Measurements from ENCODE around the gene RADIL.
A peak's percentile ranks its signal among the peaks of the same experiment; 100 is the strongest.

RADIL gene

GRCh38 chr7:4759211-4759610 is 124.3 kb downstream of the RADIL start:
- DNase-seq (ENCODE audit: low read depth in 2 of 3, low spot score in 1 of 3), result no peak

GRCh38 chr7:4758791-4759190 is 124.7 kb downstream of the RADIL start:
- no peak for DNase-seq (ENCODE audit: low read depth in 2 of 3, low spot score in 1 of 3)

GRCh38 chr7:4758111-4758510 is 125.4 kb downstream of the RADIL start:
- DNase-seq (ENCODE audit: low read depth in 2 of 3, low spot score in 1 of 3), result no peak

GRCh38 chr7:4755045-4755444 is 128.5 kb downstream of the RADIL start:
- no peak for DNase-seq (ENCODE audit: low read depth in 2 of 3, low spot score in 1 of 3)

- no peak for DNase-seq (ENCODE audit: low read depth in 2 of 3, low spot score in 1 of 3)
Observed at GRCh38 chr7:4754433-4755010, 129.0 kb downstream of the RADIL start.

GRCh38 chr7:4753598-4754432 is 129.7 kb downstream of the RADIL start:
- peak; percentile 71 to 81 (median 75) for DNase-seq (ENCODE audit: low read depth in 2 of 3, low spot score in 1 of 3)

- DNase-seq (ENCODE audit: low read depth in 2 of 3, low spot score in 1 of 3), result no peak
Observed at GRCh38 chr7:4751398-4751947, 132.0 kb downstream of the RADIL start.

- no peak for DNase-seq (ENCODE audit: low read depth in 2 of 3, low spot score in 1 of 3)
Observed at GRCh38 chr7:4749798-4750197, 133.7 kb downstream of the RADIL start.

- no peak for DNase-seq (ENCODE audit: low read depth in 2 of 3, low spot score in 1 of 3)
Observed at GRCh38 chr7:4749363-4749762, 134.2 kb downstream of the RADIL start.
